Hepatocyte (in vitro differentiated cells): Measurements from ENCODE around the gene PXDN. TPM values are rescaled to one million over a fixed set of nuclear protein-coding genes. Genes with fewer than 3 reads are reported as not detected.
A peak's percentile ranks its signal among the peaks of the same experiment; 100 is the strongest.

Experiments
- DNase-seq: peaks from one replicate; pipeline ENCODE4 v3.0.0-alpha.2; 2016; ENCODE audit warnings: low spot score
- H2AFZ ChIP-seq: fragments of 200-600 bp; sonication (generic); 2 replicates; pipeline ENCODE4 v1.6.0; 2016; ENCODE audit warnings: antibody characterized with exemption, mild to moderate bottlenecking
- H3K27ac ChIP-seq: fragments of 200-600 bp; sonication (generic); 2 replicates; pipeline ENCODE4 v1.5.1; 2016; ENCODE audit warnings: mild to moderate bottlenecking
- H3K27me3 ChIP-seq: fragments of 200-600 bp; sonication (generic); 2 replicates; pipeline ENCODE4 v1.6.1; 2016
- H3K36me3 ChIP-seq: fragments of 200-600 bp; sonication (generic); replicated peaks from 2 replicates; pipeline ENCODE4 v1.5.1; 2016; ENCODE audit warnings: low read depth; ENCODE audit not compliant: insufficient read depth
- H3K4me1 ChIP-seq: fragments of 200-600 bp; sonication (generic); 2 replicates; pipeline ENCODE4 v1.5.1; 2016; ENCODE audit warnings: mild to moderate bottlenecking, moderate library complexity; ENCODE audit not compliant: insufficient read depth
- H3K4me2 ChIP-seq: fragments of 200-600 bp; sonication (generic); 2 replicates; pipeline ENCODE4 v1.6.0; 2016
- H3K4me3 ChIP-seq: fragments of 200-600 bp; sonication (generic); 2 replicates; pipeline ENCODE4 v1.5.1; 2016; ENCODE audit warnings: mild to moderate bottlenecking
- H3K79me2 ChIP-seq: fragments of 200-600 bp; sonication (generic); 2 replicates; pipeline ENCODE4 v1.6.0; 2017; ENCODE audit warnings: mild to moderate bottlenecking
- H3K9me2 ChIP-seq: fragments of 200-600 bp; sonication (generic); replicated peaks from 2 replicates; pipeline ENCODE4 v1.6.0; 2017; ENCODE audit warnings: mild to moderate bottlenecking; ENCODE audit not compliant: insufficient read depth
- H3K9me3 ChIP-seq: fragments of 200-600 bp; sonication (generic); 2 replicates; pipeline ENCODE4 v1.5.1; 2016; ENCODE audit warnings: low read depth, mild to moderate bottlenecking
- H4K20me1 ChIP-seq: fragments of 200-600 bp; sonication (generic); 2 replicates; pipeline ENCODE4 v1.6.0; 2016; ENCODE audit warnings: mild to moderate bottlenecking; ENCODE audit not compliant: insufficient read depth, poor library complexity, severe bottlenecking
- CTCF ChIP-seq: fragments of 200-600 bp; sonication (generic); IDR thresholded peaks from 2 replicates; pipeline ENCODE4 v1.5.1; 2016; ENCODE audit warnings: antibody characterized with exemption, mild to moderate bottlenecking; ENCODE audit not compliant: poor library complexity
- EZH2 ChIP-seq: fragments of 200-600 bp; sonication (generic); IDR thresholded peaks from 2 replicates; pipeline ENCODE4 v1.6.1; 2016; ENCODE audit warnings: antibody characterized with exemption, mild to moderate bottlenecking, borderline replicate concordance
- EZH2phosphoT487 ChIP-seq: fragments of 200-600 bp; sonication (generic); IDR thresholded peaks from one replicate; pipeline ENCODE4 v1.6.1; 2018; ENCODE audit warnings: antibody characterized with exemption, mild to moderate bottlenecking, low read depth, moderate library complexity; ENCODE audit not compliant: unreplicated experiment, severe bottlenecking
- WGBS: methylation state at CpG from one replicate; pipeline ENCODE4 v1.1.6; 2016; ENCODE audit warnings: low lambda C conversion rate; ENCODE audit errors: missing lambda C conversion rate; 5-methylcytosine and 5-hydroxymethylcytosine counted together
- polyA plus RNA-seq: library from polyadenylated mRNA; unstranded; fragments of >200 nt; fragmentation: Nextera tagmentation; extraction: Ambion mirVana; gene quantifications from 2 replicates; pipeline ENCODE4 v1.2.1, GENCODE V29; 2016
- total RNA-seq: library from RNA; depleted of rRNA; stranded (reverse); fragments of >200 nt; gene quantifications from 2 replicates; pipeline ENCODE4 v1.2.3, GENCODE V29; 2014

PXDN gene
- total and polyA plus RNA-seq, 2 experiments from 2014 or later, result 107 to 118 TPM

GRCh38 chr2:1683297-1683696 lies 61.0 kb downstream of the PXDN start:
- Histone ChIP-seq H3K79me2 (no peaks in the 10 kb centered on the region), H3K9me3 (no peaks in the 10 kb centered on the region), H3K9me2 (no peaks in the 10 kb centered on the region), H4K20me1 (no peaks in the 10 kb centered on the region), H3K27ac (no peak overlapping the region), H2AFZ (no peak overlapping the region), H3K4me2 (no peak overlapping the region), H3K4me1 (no peaks in the 10 kb centered on the region), H3K27me3 (no peaks in the 10 kb centered on the region), H3K4me3 (no peak overlapping the region), H3K36me3 (no peaks in the 10 kb centered on the region)
- DNase-seq, result no peak
- TF ChIP-seq EZH2phosphoT487 (no peak), CTCF (no peak), EZH2 (no peak)
- 84% methylated on average over 1 of the region's 1 CpG for WGBS

- H3K4me2 ChIP-seq, result no peak overlapping the region
- no peak overlapping the region for H2AFZ ChIP-seq
- H3K27me3 ChIP-seq, result no peaks in the 10 kb centered on the region
- H3K27ac ChIP-seq, result peak overlapping the region; percentile 1
- H3K4me3 ChIP-seq, result no peak overlapping the region
- DNase-seq, result no peak
- TF ChIP-seq EZH2phosphoT487 (no peak), CTCF (no peak), EZH2 (no peak)
- no peaks in the 10 kb centered on the region for H3K79me2 ChIP-seq
- H3K9me2 ChIP-seq, result no peaks in the 10 kb centered on the region
- no peaks in the 10 kb centered on the region for H3K36me3 ChIP-seq
- H3K9me3 ChIP-seq, result no peaks in the 10 kb centered on the region
- no peaks in the 10 kb centered on the region for H3K4me1 ChIP-seq
- no peaks in the 10 kb centered on the region for H4K20me1 ChIP-seq
Measured at GRCh38 chr2:1682181-1682440, 62.2 kb downstream of the PXDN start.

GRCh38 chr2:1681323-1682180 lies 62.8 kb downstream of the PXDN start:
- Histone ChIP-seq H2AFZ (no peak overlapping the region), H3K9me2 (no peaks in the 10 kb centered on the region), H3K36me3 (no peaks in the 10 kb centered on the region), H4K20me1 (no peaks in the 10 kb centered on the region), H3K27me3 (no peaks in the 10 kb centered on the region), H3K4me1 (no peaks in the 10 kb centered on the region), H3K9me3 (no peaks in the 10 kb centered on the region), H3K4me2 (no peak overlapping the region), H3K79me2 (no peaks in the 10 kb centered on the region), H3K4me3 (no peak overlapping the region), H3K27ac (no peak overlapping the region)
- 84% methylated on average over 20 of the region's 20 CpGs for WGBS
- no peak for TF ChIP-seq CTCF
- TF ChIP-seq EZH2, result no peak
- TF ChIP-seq EZH2phosphoT487, result no peak
- no peak for DNase-seq

GRCh38 chr2:1681017-1681318 lies 63.3 kb downstream of the PXDN start:
- Histone ChIP-seq H3K9me2 (no peaks in the 10 kb centered on the region), H3K27me3 (no peaks in the 10 kb centered on the region), H3K79me2 (no peaks in the 10 kb centered on the region), H3K36me3 (no peaks in the 10 kb centered on the region), H3K4me3 (no peak overlapping the region), H2AFZ (no peak overlapping the region), H3K9me3 (no peaks in the 10 kb centered on the region), H3K4me1 (no peaks in the 10 kb centered on the region), H4K20me1 (no peaks in the 10 kb centered on the region), H3K4me2 (no peak overlapping the region), H3K27ac (no peak overlapping the region)
- TF ChIP-seq EZH2phosphoT487 (no peak), EZH2 (no peak), CTCF (no peak)
- no peak for DNase-seq
- WGBS, result 94% methylated on average over 3 of the region's 3 CpGs
